ENCODE measurements around the gene PXDN. TPM values are rescaled to one million over a fixed set of nuclear protein-coding genes. Genes with fewer than 3 reads are reported as not detected.

PXDN gene
- total and polyA plus RNA-seq, 2 of the 4 experiments (the other 2 are of a cell fraction): 153 to 332 TPM

- Histone ChIP-seq H3K9ac (ENCODE audit: low read depth, low read length) (no peak overlapping the region), H3K4me3 (ENCODE audit: insufficient read depth, low read depth, low read length) (no peak overlapping the region), H3K18ac (ENCODE audit: low read depth, low read length) (no peak overlapping the region), H3K4ac (ENCODE audit: low read depth, low read length) (no peak overlapping the region), H3K56ac (ENCODE audit: extremely low read depth, insufficient read depth, low read length) (no peak overlapping the region), H2AK5ac (ENCODE audit: low read depth, low read length) (no peak overlapping the region), H4K20me1 (ENCODE audit: insufficient read depth, low read length) (no peaks in the 10 kb centered on the region; the same call in 1 of the 2 replicates), H2BK20ac (ENCODE audit: low read depth, low read length) (no peak overlapping the region), H3K79me1 (ENCODE audit: low read depth in 1 of 2, low read length in 2 of 2) (no peaks in the 10 kb centered on the region), H3K23ac (ENCODE audit: low read depth, low read length) (no peak overlapping the region), H3K27me3 (ENCODE audit: control insufficient read depth, insufficient read depth, low read length) (peaks cover 18% of the 10 kb centered on the region; the same call in 1 of the 2 replicates), H2BK5ac (ENCODE audit: low read depth, low read length, poor library complexity, severe bottlenecking) (no peak overlapping the region), H4K91ac (ENCODE audit: insufficient read depth, low read depth, low read length) (no peak overlapping the region), H3K27ac (ENCODE audit: insufficient read depth, low read length) (no peak overlapping the region), H3K9me3 (ENCODE audit: control insufficient read depth, insufficient read depth, low read length) (no peaks in the 10 kb centered on the region), H2AK9ac (replicated peaks; ENCODE audit: low read depth, low read length, poor library complexity) (no peak overlapping the region), H4K8ac (ENCODE audit: low read depth in 2 of 2, low read length in 2 of 2) (no peak overlapping the region), H3K4me1 (ENCODE audit: control insufficient read depth, insufficient read depth, low read length) (peaks cover 5% of the 10 kb centered on the region), H3K4me2 (ENCODE audit: low read depth, low read length) (no peak overlapping the region), H2AFZ (replicated peaks; ENCODE audit: low read length, poor library complexity) (no peak overlapping the region), H4K5ac (ENCODE audit: low read depth, low read length) (no peak overlapping the region), H3K9me1 (ENCODE audit: insufficient read depth, low read length) (0 out of 2 replicates have a peak, but pooled peaks cover 6% of the 10 kb centered on the region), H3K36me3 (ENCODE audit: control insufficient read depth, insufficient read depth, low read length) (no peaks in the 10 kb centered on the region), H2BK15ac (ENCODE audit: low read depth, low read length) (no peak overlapping the region), H3K14ac (replicated peaks; ENCODE audit: low read depth, low read length) (no peak overlapping the region), H2BK120ac (ENCODE audit: low read depth, low read length) (no peak overlapping the region)
- no TSS peak for BruUV-seq (replicated peaks)
- POLR2A ChIA-PET (ENCODE audit: unreplicated experiment): interaction anchor here (0.6 kb wide), 1 partner anchor 362 kb away, joined by 3 read pairs; no protein-coding TSS in a partner anchor
- WGBS, 2 experiments (ENCODE audit: extremely low coverage in 2 of 2, insufficient read length in 1 of 2): 83% methylated on average over 5 of the region's 10 CpGs; no CpG with 5 or more reads in 1 of the 2 experiments
- dilution Hi-C loops (cut with HindIII; ENCODE audit: low sequenced_read_pairs, unreplicated experiment): no loop called here
- CTCF ChIA-PET: no interaction called here
- TF ChIP-seq MAFK (IDR thresholded peaks at IDR 0.05; ENCODE audit: low read depth, low read length): no peak
- DNase-seq (no peak), ATAC-seq (ENCODE audit: low read depth) (no peak)
- intact Hi-C loops (cut with micrococcal nuclease): no loop called here
- in situ Hi-C loops (cut with MboI; ENCODE audit: low sequenced_read_pairs): loop anchor here (25.0 kb wide), 1 partner anchor 180 kb away; no protein-coding TSS in a partner anchor
Observed at GRCh38 chr2:1581965-1582625, 162.2 kb downstream of the PXDN start.
